HuH-7 (cell line): Measurements from ENCODE around the gene SRSF5.
"Not testable (repeated sequence)": the region's sequence is repeated elsewhere in the genome, so short reads cannot be mapped to it uniquely, and the experiment has no call there.

Experiments used
- DNase-seq: peaks from one replicate; pipeline ENCODE4 v3.0.0; 2011; ENCODE audit warnings: low spot score

Gene SRSF5

DNA sequence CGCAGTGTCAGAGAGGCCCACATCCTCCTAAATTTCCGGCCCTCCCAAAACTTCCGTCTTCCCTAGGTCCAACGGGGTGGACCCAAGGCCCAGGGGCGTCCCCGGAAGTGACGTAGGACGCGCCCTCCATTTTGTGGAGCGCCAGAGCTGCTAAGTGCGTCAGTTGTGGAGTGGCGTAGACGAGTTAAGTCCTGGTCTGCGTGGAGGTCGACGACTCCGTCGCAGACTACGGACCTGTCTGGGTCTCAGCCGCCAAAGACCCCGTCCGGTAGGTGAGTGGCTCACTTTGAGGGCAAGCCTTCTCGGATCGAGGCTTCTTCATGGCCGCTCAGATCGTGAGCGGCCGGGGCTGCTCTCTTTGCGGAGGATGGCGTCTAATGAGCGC lies at the start of gene SRSF5:
Gene SRSF5 (plus strand): TSS at position 159 of the 385 bp plus-strand sequence. CDS start 1,015 bp downstream, outside the sequence.
- DNase-seq: peak; percentile 82

DNA sequence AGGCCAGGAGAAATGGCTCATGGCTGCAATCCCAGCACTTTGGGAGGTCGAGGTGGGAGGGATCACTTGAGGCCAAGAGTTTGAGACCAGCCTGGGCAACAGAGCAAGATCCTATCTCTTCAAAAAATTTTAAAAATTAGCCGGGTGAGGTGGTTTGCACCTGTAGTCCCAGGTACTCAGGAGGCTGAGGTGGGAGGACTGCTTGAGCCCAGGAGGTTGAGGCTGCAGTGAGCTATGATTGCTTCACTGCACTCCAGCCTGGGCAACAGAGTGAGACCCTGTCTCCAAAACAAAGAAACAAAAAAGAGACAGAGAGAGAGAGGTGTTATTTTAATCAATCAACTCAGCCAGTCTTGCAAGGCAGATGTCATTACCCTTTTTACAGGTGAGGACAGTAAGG lies 48.3 kb upstream of the SRSF5 start:
- DNase-seq: not testable (repeated sequence)

DNA sequence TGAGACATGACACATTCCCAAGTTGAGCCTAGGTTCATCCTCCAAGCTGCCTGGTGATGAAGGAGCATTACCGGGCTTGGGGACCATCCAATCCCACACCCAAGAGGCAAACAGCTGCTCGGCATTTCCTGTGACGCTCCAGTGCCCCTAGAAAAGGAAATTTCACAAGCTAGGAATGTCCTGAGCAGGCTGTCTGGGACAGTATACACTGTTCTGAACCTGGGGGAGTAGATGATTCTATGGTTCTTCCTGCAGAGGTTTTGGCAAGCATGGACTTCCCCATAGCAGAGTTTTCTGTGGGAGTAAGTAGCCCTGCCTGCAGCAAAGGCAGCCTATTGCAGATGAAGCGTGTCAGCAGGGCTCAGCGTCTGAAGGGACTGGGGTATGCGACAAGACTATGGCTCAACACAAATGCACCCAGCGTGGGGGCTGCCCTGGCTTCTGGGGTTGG lies 47.4 kb upstream of the SRSF5 start:
- no peak for DNase-seq

DNA sequence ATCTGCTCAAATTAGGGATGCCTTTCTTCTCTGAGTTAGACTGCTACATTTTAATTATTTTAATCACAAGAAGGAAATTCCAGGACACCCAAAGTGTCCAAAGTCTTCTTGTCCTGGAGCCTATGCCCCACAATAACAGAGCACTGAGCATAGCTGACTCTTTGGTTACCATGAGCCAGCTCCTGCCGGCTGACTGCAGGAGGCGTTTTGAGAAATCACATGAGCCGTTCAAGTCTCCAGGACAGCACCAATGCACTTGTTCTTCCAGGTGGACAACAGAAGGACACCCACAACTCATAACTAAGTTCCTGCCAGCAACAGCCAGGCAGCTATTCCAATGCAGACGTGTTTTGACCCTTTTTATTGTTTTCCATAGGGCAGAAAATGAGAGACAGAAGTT lies 46.0 kb upstream of the SRSF5 start:
- no peak for DNase-seq

DNA sequence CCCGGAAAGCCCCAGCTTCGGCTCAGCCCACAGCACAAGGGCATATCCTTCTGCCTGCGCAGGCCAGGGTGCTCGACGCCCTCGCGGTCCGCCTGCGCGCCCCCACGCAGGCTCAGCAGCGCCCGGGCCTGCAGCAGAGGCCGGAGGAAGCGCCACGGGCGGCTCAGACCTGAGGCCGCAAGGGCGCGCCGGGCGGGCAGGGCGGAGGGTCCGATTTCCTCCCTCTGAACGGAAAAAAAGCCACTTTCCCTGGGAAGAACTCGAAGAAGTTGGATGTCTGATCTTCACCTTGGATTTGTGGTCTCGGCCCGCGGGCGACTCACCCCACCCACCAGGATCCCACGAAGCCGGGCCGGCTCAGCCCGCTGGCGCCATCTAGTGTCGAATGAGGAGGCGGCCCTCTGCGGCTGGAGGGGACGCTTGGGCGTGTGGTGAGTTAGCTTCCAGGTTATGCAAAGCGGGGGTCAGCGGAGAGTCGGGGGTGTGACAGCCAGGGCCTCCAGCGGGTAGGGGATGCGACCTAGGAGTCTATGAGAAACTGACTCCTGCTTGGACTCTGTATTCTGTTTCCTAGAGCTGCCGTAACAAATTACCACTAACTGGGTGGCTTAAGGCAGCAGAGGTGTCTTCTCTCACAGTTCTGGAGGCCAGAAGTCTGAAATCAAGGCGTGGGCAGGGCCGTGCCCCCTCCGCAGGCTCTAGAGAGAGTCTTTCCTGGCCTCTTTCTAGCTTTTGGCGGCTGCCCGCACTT lies 40.0 kb upstream of the SRSF5 start:
- peak; percentile 82 for DNase-seq

DNA sequence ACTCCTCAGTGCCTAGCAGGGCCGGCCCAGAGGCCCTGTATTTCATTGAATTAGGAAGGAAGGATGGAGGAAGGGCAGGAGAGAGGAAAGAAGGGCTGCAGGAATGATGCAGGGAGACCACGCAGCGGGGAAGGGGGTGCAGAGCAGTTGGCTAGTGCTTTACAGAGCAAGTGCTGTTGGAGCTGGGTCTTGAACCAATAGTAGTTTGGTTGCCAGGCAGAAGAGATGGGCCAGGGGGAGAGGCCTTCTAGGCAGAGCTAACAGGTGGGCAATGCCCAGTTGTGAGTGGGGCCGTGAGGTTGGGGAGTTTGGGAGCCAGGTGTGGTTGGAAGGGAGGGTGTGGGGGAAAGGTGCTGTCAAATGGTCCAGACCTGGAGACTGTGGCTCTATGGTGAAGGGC lies 39.1 kb upstream of the SRSF5 start:
- DNase-seq: no peak

DNA sequence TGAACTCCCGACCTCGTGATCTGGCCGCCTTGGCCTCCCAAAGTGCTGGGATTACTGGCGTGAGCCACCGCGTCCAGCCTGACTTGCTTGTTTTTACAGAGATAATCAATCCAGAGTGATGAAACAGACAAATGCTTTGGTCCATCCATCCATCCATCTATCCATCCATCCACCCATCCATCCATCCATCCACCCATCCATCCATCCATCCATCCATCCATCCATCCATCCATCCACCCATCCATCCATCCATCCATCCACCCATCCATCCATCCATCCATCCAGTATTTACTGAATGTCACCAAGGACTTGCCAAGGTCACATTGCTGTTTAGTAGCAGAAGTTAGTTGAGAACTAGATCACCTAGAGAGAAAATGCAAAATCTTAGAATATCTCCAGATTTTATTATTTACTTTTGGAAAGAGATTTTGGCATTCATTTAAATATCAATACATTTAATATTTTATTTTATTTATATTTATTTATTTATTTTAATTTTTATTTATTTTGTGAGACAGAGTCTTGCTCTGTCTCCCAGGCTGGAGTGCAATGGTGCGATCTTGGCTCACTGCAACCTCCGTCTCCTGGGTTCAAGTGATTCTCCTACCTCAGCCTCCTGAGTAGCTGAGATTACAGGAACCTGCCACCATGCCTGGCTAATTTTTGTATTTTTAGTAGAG lies 34.9 kb upstream of the SRSF5 start:
- not testable (repeated sequence) for DNase-seq

DNA sequence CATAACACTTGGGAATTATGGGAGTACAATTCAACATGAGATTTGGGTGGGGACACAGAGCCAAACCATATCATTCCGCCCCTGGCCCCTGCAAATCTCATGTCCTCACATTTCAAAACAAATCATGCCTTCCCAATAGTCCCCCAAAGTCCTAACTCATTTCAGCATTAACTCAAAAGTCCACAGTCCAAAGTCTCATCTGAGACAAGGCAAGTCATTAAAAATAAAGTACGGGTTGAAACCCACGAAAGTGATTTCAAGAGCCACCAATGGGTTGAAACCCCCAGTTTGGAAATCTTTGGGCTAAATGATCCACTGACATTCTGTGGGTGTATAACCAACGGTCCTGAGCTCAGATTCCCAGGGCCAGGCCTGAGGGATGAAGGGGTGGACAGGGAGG lies 30.5 kb upstream of the SRSF5 start:
- not testable (repeated sequence) for DNase-seq

DNA sequence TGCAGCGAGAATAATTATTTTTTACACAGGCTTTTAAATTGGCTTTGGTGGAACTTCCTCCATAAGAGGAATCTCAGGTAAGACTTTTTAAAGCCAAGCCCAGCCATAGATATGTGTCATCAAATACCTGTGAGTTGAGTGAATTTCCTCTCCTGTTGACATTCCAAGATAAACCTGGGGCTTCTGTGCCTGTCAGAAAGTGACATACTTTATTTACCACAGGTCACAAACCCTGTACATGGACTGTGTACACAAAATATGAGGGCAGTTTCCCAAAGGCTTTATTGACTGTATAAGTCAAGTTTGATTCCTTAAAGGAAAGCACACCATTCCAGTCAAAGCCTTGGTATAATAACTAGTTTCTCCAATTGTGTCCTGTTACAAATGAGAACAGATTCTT lies 25.9 kb upstream of the SRSF5 start:
- no peak for DNase-seq

DNA sequence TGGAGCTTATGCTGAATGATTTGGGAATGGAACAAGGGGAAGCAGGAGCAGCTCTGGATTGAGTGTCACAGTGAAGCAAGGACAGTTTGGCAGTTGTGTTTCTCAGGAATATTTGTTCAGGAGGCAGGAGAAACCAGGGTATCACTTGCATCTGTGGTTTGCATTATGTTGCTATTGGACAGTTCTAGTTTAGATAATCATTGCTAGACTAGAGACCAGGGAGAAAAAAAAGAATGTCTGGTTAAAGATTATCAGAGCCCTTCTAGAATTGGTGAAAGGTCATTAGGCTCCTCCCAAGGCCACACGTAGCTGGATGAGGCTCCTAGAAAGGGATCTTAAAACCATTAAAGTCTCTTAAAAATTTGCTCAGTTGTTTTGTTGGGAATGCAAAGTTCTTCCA lies 17.0 kb upstream of the SRSF5 start:
- peak; percentile 30 for DNase-seq

DNA sequence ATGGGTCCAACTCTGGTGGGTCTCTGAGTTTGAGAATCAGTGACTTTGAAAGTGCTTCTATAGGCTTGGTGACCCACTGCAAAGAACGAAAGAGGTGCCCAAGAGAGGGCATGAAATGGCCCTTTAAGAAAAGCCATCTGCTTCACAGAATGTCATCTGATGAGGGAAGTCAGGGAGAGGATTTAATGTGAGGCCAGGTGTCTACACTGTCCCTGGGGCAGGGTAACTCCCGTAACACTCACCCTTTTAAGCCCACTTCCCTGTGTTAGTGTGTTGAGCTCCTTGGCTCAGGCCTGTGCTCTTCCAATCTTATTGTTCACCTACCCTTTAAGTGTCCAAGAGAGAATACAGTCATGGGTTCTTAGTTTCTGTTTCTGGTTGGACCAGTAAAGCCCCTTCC lies 16.4 kb upstream of the SRSF5 start:
- DNase-seq: no peak

DNA sequence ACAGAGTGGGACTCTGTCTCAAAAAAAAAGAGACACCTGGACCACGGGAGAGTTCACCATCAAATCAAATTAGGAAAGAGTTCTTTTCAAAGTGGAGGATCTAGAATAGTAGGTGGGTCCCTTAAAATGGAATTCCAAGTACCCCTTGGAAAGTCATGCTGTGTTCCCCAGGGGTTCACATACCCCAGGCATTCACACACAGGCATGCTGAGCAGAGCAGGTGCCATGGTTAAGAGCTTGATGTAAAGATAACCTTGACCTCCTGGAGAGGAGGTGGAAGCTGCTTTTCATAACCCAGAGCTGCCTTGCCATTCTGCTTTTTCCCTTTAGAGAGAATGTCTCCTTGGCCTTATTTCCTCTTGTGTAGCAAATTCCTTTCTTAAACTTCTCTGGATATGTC lies 14.2 kb upstream of the SRSF5 start:
- DNase-seq: no peak

DNA sequence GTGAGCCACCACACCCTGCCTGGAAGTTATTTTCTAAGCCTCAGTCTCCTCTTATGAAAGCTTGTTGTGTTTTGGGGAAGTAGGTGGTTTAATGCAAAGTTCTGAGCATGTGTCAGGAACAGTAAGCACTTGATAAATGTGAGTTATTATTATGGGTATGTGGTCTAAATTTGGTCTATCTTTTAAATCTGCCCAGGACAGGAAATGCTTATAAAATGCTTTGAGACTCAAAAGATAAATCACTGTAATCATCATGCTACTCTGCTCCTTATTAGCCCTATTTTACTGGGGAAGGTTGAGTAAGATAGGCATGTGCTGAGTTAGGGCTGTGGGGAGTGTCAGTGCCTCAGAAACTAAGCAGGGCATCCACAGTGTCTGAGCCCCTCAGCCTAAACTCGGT lies 13.1 kb upstream of the SRSF5 start:
- DNase-seq: no peak

DNA sequence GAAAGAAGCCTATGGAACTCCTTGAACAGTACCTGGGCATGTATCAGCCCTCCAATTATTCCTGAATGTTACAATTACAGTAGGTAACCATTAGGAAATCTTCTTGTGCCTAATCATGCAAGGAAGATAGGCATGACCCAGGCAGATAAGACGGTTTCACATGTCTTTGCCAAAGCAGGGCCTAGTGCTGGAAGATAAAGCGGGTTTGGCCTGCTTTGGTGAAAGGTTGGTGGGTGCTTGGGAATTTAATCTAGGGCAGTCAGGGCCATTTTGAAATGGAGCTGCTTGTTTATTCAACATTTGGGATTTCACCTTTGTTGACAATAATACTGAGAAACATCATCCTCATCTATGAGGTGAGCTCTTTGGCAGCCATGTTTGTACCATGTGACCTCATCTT lies 12.5 kb upstream of the SRSF5 start:
- no peak for DNase-seq

DNA sequence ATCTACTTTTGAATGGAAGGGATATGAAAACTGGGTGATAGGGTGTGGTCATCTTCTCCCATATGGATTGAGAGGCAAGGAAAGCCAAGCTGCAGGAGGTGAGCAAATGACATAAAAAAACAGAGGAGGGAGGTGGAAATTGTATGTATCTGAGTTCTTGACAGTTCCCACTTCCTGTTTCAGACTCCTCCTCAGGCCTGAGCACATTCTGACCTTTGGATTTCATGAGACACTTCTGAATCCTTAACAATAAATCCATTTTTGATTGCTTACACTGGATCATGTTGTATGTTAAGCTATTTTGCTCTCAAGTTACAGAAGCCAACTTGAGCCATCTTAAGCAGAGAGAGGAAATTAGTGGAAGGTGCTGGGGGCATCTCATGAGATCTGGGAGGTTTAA lies 11.6 kb upstream of the SRSF5 start:
- no peak for DNase-seq

DNA sequence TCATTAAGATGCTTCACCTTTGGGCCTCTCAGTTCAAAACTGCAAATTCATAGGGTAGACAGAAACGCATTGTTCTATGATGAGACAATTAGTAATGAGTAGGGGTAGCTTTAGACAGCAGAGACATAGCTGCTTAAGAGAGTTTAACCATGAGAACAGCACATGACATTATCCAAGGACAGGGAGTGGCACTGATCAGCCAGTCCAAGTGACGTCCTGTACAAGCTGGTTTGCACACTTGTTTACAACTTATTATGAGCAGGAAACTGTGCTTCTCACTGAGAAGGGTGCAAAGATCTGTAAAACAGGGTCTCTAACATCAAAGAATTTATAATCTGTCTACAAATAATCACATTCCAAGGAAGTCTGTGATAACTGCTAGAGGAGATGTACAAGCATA lies 11.2 kb upstream of the SRSF5 start:
- no peak for DNase-seq

DNA sequence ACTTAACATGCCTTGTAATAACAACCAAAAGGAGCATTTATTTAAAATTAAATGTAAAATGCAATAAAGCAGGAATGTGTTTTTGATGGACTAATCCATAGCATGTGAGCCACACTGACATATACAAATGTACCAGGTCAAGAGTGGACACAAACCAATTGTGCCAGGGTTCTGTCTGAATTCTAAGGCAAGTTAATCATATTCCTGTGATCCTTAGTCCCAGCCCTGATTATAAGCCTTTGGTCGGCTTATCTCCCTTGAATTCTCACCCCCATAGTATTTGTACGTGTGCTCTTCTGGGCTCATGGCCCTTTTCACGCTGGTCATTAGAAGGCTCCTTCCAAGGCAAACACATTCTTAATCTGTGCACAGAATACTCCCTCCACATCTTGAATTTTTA lies 10.6 kb upstream of the SRSF5 start:
- DNase-seq: no peak

DNA sequence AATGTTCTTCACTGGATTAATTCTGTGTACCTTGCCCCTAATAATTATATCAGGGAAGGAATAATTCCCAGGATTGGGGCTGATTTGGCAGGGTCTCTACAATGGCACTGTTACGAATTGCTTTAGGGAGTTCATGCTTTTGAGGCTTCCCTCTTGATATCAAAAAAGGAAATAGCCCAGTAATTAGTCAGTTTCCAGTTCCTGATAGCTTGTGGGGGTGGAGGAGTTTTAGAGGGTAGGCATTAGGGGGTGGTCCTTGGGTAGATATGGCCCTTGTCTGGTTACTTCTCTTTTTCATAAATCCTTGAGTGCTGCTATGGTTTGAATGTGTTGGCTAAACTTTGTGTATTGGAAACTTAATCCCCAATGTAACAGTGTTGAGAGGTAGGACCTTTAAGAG lies 6.1 kb upstream of the SRSF5 start:
- DNase-seq: no peak

DNA sequence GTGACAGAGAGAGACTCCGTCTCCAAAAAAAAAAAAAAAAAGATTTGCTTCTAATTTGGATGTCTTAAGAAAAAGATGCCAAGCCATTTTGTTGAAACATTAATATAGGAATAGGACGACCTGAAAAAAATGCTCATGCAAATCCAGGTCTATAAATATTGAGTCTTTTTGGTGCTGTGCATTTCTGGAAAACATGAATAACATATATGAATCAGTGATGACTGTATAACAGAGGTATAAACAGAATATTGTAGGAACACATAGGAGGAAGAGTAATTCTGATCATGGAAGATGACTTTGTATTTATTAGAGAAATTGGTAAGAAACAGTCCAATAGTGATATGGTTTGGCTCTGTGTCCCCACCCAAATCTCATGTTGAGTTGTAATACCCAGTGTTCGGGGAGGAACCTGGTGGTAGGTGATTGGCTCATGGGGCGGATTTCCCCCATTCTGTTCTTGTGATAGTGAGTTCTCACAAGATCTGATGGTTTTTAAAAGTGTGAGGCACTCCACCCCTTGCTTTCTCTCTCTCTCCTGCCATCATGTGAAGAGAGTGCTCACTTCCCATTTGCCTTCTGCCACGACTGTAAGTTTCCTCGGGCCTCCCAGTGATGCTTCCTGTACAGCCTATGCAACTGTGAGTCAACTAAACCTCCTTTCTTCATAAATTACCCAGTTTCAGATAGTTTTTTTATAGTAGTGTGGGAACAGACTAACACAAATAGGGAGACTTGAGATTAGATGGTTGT lies 3.0 kb upstream of the SRSF5 start:
- no peak for DNase-seq

DNA sequence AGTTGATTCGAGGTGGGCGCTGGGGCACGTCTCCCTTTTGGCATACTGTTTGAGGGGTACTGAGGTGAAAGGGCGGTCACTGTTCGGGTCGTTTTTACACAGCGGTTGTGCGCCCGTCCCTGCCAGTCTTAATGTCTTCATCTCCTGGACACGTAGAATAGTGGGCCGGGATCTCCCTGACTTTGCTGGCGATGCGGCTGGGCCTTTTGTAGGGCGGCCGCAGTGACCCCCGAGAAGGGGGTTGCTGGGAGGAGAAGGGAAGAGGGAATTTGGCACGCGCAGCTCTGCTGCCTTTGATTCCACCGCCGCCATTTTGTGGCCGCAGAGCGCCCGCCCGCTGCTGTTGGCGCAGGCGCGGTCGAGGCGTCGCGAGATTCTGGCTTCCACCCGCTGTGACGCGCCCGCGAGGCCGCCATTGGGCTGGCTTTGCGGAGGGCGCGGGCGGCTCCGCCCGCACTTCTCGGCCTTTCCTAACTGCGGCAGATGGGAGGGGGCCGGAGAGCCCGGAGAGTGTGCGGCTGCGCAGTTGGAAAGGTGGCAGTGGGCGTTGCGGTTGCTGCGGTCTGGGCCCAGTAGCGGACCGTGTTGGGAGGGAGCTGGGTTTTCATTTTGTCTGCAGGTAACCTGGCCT lies 542 bp downstream of the SRSF5 start:
- peak; percentile 76 for DNase-seq

DNA sequence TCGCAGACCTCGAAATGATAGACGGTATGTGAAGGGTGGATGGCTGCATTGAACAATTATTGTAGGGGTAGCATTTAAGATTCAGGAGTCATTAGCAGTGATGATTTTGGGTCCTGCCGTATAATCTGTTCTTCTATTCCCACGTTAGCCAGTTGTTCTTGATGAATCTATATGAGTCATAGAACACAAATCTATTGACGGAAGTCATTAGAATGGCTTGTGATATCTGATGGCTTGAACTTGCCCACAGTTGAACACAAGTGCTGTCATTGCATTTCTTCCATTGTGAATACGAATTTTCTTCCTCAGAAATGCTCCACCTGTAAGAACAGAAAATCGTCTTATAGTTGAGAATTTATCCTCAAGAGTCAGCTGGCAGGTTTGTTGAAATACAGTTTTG lies 1.9 kb downstream of the SRSF5 start:
- DNase-seq: no peak

DNA sequence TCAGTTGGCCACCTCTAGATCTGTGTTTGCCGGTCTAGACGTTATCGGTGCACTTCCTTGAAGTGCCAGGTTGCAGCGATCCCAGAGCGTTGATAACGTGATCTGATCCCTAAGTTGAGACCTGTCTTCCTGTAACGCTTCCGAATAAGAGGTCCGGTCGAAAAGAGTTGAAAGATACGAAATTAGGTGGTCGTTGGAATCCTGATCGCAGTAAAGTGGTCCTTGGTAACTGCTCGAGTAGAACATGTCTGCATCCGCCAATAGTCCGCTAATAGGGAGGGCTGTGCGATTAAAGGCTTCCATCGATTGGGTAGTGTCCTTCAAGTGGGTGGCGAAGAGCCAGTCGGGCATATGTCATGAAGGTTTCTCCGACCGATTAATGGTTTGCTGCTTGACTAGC lies 2.7 kb downstream of the SRSF5 start:
- no peak for DNase-seq

DNA sequence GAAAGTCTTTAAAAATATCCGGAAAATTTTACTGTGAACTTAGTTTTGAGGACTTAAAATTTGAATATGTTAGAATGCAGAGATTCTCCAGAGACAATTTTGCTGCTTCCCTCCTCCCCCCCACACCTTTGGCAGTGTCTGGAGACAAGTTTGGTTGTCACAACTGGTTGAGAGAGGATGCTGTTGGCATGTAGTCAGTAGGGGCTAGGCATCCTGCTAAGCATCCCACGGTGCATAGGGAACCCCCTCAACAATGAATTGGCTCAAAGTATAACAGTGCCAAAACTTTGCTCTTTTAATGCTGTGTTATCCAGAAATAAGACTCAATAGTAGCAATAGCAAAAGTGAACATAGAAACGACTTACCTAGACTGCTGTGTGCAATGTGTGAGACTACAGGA lies 3.6 kb downstream of the SRSF5 start:
- no peak for DNase-seq
